Measurements from ENCODE around the gene GIGYF2.

The GIGYF2 gene

DNA sequence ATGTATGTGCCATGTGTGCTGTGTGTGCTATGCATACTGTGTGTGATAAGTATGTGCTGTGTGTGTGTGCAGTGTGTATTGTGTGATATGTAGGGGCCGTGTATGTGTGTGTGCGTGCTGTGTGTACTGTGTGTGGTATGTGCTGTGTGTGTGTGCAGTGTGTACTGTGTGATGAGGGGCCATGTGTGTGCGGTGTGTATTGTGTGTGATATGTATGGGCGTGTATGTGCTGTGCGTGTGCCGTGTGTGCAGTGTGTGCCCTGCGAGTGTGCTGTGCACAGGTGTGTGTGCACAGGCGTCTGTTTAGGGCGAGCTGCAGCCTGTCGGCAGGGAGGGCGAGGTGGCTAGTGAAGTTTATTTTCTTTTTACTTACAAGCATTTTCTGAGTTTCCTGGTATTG lies 189.0 kb downstream of the GIGYF2 start:
- Histone ChIP-seq H3K9ac (ENCODE audit: low read depth, low read length) (no peak overlapping the region), H3K9me3 (ENCODE audit: control insufficient read depth, insufficient read depth, low read length) (no peaks in the 10 kb centered on the region), H3K36me3 (ENCODE audit: insufficient read depth, low read length) (no peaks in the 10 kb centered on the region), H3K4me1 (ENCODE audit: insufficient read depth, low read length) (peaks cover 3% of the 10 kb centered on the region; the same call in 1 of the 2 replicates)

DNA sequence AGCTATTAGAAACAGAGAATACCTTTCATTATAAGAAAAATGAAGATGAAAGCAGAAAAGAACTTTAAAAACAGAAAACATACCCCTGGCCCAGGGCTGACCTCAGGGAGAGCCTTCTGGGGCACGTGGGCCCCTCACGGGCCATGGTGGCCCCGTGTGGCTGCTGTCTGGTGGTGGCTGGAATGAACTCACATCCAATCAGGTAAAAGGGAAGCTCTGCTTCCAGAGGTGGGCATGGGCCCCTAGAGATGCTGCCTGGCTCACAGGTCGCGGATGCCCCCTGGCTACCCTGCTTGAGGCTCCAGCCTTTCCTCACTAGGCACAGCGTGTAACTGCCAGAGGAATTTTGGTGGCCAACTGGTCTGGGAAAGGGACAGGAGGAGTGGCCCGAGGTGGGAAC lies 189.5 kb downstream of the GIGYF2 start:
- Histone ChIP-seq H3K9ac (ENCODE audit: low read depth, low read length) (no peak overlapping the region), H3K4me1 (ENCODE audit: insufficient read depth, low read length) (peaks cover 3% of the 10 kb centered on the region; the same call in 1 of the 2 replicates), H3K36me3 (ENCODE audit: insufficient read depth, low read length) (no peaks in the 10 kb centered on the region), H3K9me3 (ENCODE audit: control insufficient read depth, insufficient read depth, low read length) (no peaks in the 10 kb centered on the region)

DNA sequence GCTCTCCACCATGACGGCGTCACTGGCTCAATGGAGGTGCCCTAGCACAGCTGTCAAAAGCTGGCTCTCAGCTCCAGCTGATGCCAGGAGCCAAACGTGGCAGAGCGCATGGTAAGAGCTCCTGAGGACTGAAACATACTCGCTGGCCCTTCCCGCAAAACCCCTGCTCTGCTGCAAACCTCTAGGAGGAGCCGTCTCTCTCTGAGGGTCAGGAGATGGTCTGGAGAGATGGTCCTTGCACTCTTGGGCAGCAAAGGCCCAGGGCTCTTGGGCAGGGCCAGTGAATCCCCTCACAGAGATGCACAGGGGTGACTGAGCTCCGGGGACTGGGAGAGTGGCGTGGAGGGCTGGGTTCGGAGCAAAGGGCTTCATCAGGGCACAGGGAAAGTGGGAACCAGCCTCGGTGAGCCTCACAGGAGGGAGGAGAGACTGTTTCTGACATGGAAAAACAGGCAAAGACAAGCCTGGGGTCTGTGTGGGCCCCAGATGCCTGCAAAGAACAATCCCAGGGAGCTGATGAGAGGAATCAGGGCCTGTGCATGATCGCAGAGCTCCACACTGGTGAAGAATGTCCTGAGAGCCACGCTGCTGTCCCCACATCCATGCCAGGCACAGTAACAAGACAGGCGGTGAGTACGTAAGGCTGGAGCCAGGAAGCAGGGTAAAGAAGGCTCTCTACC lies 190.2 kb downstream of the GIGYF2 start:
- peaks cover 3% of the 10 kb centered on the region; the same call in 1 of the 2 replicates for H3K4me1 ChIP-seq (ENCODE audit: insufficient read depth, low read length)
- H3K9me3 ChIP-seq (ENCODE audit: control insufficient read depth, insufficient read depth, low read length) = no peaks in the 10 kb centered on the region
- H3K9ac ChIP-seq (ENCODE audit: low read depth, low read length) = no peak overlapping the region

DNA sequence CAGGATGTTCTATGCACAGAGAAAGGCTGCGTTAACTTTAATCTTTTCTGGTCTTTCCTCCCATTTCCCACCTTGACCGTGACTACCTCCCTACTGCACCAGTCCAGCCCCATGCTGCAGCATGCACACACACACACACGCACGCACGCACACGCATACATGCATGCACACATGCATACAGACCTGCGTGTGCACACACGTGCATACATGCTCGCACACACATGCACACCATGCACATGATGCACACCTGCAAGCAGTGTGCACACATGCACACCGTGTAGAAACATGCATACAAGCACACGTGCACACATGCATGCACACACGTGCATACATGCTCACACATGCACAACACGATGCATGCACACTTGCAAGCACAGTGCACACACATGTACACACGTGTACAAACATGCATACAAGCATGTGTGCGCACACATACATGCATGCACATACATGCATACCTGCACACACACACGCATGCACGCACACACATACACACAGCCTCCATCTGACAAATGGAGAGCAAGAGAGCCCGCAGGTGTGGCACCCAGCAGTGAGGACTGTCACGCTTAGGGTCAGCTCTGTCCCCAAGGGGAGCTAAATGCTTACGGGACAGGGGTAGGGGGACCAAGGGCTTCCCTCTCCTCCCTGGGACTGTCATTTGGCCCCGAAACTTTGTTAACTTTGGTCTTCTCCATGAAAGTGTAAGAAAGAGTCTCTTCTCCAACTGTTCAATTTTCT lies 191.1 kb downstream of the GIGYF2 start:
- Histone ChIP-seq H3K9ac (ENCODE audit: low read depth, low read length) (no peak overlapping the region), H3K36me3 (ENCODE audit: insufficient read depth, low read length) (no peaks in the 10 kb centered on the region), H3K4me1 (ENCODE audit: insufficient read depth, low read length) (peaks cover 3% of the 10 kb centered on the region; the same call in 1 of the 2 replicates), H3K9me3 (ENCODE audit: control insufficient read depth, insufficient read depth, low read length) (no peaks in the 10 kb centered on the region)

More for the DNA sequence above, 190.2 kb downstream of the GIGYF2 start:
- no peaks in the 10 kb centered on the region for H3K36me3 ChIP-seq (ENCODE audit: insufficient read depth, low read length)

DNA sequence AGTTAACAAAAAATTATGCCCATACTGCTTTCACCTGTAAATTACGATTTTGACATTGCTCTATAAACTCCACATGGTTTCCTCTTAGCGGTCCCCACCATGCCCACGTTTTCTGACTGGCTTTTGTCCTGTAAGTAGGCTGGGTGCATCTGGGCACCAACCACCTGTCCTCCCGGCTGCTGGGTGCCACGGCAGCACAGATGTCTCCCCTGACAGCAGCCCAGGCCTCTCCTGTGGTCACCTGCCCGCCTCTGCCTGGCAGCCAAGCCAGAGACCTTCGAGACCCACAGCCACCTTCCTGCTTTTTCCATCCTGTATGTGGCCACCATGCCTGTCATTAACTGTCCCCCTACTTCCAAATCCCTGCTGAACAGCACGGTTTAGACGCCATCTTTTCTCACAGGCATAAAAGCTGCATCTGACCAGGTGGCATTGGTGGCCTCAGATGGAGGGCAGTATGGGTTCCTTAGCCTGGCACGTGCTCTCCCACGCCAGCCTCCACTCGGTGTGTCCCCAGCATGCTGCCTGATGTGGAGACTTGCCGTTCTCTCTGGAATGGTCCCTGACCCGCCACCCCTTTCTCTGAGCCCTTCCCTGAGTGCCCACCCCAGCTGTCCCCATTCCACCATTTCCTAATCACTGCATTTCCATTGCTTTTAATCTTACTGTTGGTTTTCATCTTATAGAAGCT lies 191.9 kb downstream of the GIGYF2 start:
- Histone ChIP-seq H3K9me3 (ENCODE audit: control insufficient read depth, insufficient read depth, low read length) (no peaks in the 10 kb centered on the region), H3K4me1 (ENCODE audit: insufficient read depth, low read length) (peaks cover 3% of the 10 kb centered on the region; the same call in 1 of the 2 replicates), H3K9ac (ENCODE audit: low read depth, low read length) (no peak overlapping the region), H3K36me3 (ENCODE audit: insufficient read depth, low read length) (no peaks in the 10 kb centered on the region)

DNA sequence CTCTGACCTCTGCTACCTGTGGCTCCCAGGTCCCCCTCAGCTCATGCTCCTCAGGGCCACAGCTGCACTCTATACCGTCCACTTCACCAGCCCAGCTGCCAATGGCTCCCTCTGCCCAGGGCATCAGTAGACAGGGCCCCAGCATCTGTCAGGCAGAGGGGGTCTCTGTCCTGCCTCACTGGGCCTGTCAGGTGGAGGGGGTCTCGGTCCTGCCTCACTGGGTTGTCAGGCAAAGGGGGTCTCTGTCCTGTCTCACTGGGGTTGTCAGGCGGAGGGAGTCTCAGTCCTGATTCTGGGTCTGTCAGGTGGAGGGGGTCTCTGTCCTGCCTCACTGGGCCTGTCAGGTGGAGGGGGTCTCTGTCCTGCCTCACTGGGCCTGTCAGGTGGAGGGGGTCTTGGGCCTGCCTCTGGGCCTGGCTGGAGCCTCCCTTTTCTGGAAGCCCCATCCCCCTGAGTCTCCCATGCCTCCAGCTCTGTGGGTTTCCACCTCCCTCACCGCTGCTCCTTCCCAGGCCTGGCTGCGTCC lies 192.8 kb downstream of the GIGYF2 start:
- Histone ChIP-seq H3K9me3 (ENCODE audit: control insufficient read depth, insufficient read depth, low read length) (no peaks in the 10 kb centered on the region), H3K4me1 (ENCODE audit: insufficient read depth, low read length) (peaks cover 3% of the 10 kb centered on the region; the same call in 1 of the 2 replicates), H3K36me3 (ENCODE audit: insufficient read depth, low read length) (no peaks in the 10 kb centered on the region), H3K9ac (ENCODE audit: low read depth, low read length) (no peak overlapping the region)

DNA sequence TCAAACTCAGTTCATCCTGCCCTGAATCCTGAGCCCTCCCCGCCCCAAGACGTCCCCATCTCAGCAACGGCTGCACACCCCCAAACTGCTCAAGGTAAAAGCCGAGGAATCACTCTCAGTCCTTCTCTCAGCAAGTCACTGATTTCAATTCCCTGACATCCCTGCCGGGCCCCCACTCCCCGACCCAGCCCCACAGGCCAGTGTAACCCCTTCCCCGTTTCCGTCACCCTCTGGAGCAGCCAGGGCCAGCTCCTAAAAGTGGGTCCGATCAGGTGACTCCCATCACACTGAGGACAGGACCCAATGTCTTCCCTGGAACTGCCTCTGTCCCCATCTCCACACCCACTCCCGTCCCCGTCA lies 193.4 kb downstream of the GIGYF2 start:
- peaks cover 3% of the 10 kb centered on the region; the same call in 1 of the 2 replicates for H3K4me1 ChIP-seq (ENCODE audit: insufficient read depth, low read length)
- no peak overlapping the region; the same call in 1 of the 2 replicates for H3K9ac ChIP-seq (ENCODE audit: low read depth, low read length)
- H3K36me3 ChIP-seq (ENCODE audit: insufficient read depth, low read length) = no peaks in the 10 kb centered on the region
- no peaks in the 10 kb centered on the region for H3K9me3 ChIP-seq (ENCODE audit: control insufficient read depth, insufficient read depth, low read length)

DNA sequence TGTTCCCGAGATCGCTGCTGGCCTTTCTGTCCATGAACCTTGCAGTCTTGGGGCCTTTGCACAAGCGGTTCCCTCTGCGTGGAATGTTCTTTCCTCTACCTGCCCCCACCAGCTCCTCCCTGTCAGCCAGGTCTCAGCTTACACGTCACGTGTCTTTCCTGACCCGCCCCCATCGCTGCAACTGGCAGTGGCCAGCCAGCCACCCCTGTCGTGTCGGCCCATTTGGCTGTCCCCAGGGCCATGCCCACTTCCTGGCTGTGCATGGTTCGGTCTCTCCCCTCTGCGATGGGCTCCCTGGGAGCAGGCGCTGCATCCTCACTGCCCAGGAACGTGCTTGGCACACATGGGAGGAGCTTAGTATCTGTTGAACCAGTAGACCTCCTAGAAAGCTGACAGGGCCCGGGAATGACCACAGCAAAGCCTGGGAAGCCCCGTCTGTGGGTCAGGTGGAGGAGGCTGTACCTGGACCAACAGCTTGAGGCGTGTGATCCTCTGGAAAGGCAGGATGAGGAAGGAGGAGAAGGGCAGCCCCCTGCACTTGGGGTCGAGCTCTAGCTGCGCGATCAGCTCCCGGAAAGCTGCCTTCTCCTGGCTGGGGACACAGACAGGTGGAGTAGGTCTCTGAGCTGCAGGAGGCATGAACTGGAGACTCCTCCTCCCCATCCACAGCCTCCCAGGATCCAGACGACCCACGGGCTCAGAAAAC lies 193.9 kb downstream of the GIGYF2 start:
- no peaks in the 10 kb centered on the region for H3K9me3 ChIP-seq (ENCODE audit: control insufficient read depth, insufficient read depth, low read length)
- H3K36me3 ChIP-seq (ENCODE audit: insufficient read depth, low read length) = no peaks in the 10 kb centered on the region
- H3K4me1 ChIP-seq (ENCODE audit: insufficient read depth, low read length) = peaks cover 3% of the 10 kb centered on the region; the same call in 1 of the 2 replicates
- no peak overlapping the region; the same call in 1 of the 2 replicates for H3K9ac ChIP-seq (ENCODE audit: low read depth, low read length)

DNA sequence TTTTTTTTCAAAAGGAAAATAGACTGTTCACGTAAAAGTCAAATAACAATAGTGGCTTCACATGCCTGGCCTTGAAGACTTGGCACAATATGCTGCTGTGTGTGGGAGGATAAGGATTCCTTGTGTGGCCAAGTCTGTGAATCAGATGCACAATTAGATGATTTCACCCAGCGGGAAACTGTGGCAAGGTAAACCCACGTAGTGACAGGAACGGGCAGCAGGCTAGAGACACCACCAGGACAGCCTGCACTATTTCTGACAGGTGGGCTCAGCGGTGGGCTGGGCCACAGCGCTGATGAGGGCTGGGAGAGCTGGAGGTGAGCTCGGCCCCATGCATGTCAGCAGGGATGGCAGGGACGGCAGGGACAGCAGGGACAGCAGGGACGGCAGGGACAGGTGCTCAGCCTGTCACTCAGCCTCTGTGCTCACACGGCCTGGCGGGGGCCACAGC lies 194.5 kb downstream of the GIGYF2 start:
- no peaks in the 10 kb centered on the region for H3K9me3 ChIP-seq (ENCODE audit: control insufficient read depth, insufficient read depth, low read length)
- no peak overlapping the region for H3K9ac ChIP-seq (ENCODE audit: low read depth, low read length)
- H3K4me1 ChIP-seq (ENCODE audit: insufficient read depth, low read length) = peaks cover 3% of the 10 kb centered on the region; the same call in 1 of the 2 replicates
- no peaks in the 10 kb centered on the region for H3K36me3 ChIP-seq (ENCODE audit: insufficient read depth, low read length)

DNA sequence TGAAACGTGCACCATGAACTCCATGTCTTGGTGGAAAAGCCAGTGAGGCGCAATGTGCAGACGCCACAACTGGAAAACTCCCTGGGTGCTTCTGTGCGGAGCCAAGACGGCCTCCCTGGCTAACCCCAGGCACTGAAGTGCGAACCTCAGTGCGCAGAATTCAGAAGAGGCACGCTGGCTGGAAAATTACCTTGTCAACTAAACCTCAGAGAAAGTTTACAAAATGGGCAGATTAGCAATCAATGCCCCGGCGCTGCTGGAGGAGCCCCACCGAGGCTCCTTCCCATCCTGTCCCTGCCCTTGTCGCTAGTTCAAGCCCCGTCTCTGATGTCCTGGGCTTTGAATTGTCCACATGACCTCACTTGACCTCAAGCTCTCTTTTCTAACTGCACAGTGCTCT lies 195.1 kb downstream of the GIGYF2 start:
- Histone ChIP-seq H3K9ac (ENCODE audit: low read depth, low read length) (no peak overlapping the region), H3K4me1 (ENCODE audit: insufficient read depth, low read length) (peaks cover 3% of the 10 kb centered on the region; the same call in 1 of the 2 replicates), H3K9me3 (ENCODE audit: control insufficient read depth, insufficient read depth, low read length) (no peaks in the 10 kb centered on the region), H3K36me3 (ENCODE audit: insufficient read depth, low read length) (no peaks in the 10 kb centered on the region)

DNA sequence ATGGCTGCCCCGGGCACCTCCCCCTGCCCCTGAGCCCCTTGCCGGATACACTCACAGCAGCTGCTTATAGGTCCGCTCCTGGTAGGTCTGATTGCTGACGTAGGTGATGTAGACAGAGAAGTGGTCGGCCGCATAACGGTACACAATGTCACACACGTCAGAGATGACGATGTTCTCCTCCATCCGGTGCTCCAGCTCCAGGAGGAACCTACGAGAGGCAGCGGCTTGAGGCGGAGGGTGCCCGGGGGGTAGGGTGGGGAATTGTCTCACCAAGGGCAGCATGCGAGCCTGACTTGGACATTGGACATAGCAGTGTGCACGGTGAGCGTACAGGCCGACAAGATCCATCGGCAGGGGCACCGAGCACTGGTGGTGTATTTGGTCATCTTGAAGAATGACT lies 195.7 kb downstream of the GIGYF2 start:
- peaks cover 3% of the 10 kb centered on the region; the same call in 1 of the 2 replicates for H3K4me1 ChIP-seq (ENCODE audit: insufficient read depth, low read length)
- H3K9me3 ChIP-seq (ENCODE audit: control insufficient read depth, insufficient read depth, low read length) = no peaks in the 10 kb centered on the region
- no peaks in the 10 kb centered on the region for H3K36me3 ChIP-seq (ENCODE audit: insufficient read depth, low read length)
- no peak overlapping the region for H3K9ac ChIP-seq (ENCODE audit: low read depth, low read length)

DNA sequence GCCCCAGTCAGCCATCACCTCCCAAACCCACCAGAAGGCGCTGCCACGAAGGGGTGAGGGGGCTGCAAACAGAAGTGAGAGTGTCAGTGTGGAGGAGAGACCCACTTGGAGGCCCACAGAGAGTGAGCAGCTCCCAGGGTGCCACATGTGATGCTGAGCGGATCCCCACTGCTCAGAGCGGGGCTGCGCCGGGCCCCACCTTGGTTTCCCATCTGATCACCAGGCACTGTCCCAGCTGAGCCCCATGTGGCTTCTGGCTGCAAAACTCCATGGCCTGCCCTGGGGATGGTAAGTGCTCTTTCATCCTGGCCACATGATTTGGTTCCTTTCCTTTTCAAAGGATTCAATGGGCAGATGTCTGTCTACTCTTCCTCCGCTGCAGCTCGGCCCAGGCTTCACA lies 196.7 kb downstream of the GIGYF2 start:
- H3K36me3 ChIP-seq (ENCODE audit: insufficient read depth, low read length) = no peaks in the 10 kb centered on the region
- peaks cover 3% of the 10 kb centered on the region; the same call in 1 of the 2 replicates for H3K4me1 ChIP-seq (ENCODE audit: insufficient read depth, low read length)
- no peaks in the 10 kb centered on the region for H3K9me3 ChIP-seq (ENCODE audit: control insufficient read depth, insufficient read depth, low read length)
- no peak overlapping the region for H3K9ac ChIP-seq (ENCODE audit: low read depth, low read length)

DNA sequence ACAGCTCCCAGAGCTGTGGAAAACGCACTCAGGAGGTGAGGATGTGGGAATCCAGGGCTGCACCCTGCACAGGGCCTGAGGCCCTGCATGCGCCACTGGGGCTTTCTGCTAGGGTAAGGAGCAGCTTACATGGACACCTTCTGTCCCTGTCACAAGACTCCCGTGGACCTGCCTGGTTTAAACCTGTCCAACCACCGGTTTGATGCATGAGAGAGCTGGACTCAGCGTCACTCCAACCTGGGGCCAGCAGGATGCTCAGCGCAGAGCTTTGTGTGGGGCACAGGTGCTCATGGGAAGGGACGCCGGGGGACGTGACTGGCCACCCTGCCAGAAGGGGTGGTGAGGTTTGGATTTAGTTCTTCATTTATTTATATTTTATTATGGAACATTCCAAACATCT lies 197.1 kb downstream of the GIGYF2 start:
- no peak overlapping the region for H3K9ac ChIP-seq (ENCODE audit: low read depth, low read length)
- peaks cover 3% of the 10 kb centered on the region; the same call in 1 of the 2 replicates for H3K4me1 ChIP-seq (ENCODE audit: insufficient read depth, low read length)
- H3K9me3 ChIP-seq (ENCODE audit: control insufficient read depth, insufficient read depth, low read length) = no peaks in the 10 kb centered on the region
- no peaks in the 10 kb centered on the region for H3K36me3 ChIP-seq (ENCODE audit: insufficient read depth, low read length)

DNA sequence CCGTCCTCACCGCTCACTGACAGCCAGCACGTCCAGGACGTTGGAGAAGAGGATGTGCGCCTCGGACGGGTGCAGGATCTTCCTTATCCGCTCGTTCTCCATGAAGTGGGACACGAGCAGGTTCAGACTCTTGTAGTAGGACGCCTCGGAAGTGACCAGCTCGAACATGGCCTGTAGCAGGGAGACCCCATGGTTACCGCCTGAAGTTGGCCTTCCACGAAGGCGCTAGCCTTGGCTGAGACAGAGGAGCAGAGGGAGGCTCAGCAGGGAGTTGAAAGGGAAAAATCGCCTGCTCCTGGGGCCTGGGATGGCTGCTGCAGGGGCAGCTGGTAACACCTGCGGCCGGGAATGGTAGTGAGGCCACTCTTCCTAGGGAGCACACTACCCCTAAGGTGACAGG lies 197.6 kb downstream of the GIGYF2 start:
- peaks cover 3% of the 10 kb centered on the region; the same call in 1 of the 2 replicates for H3K4me1 ChIP-seq (ENCODE audit: insufficient read depth, low read length)
- no peak overlapping the region for H3K9ac ChIP-seq (ENCODE audit: low read depth, low read length)
- H3K36me3 ChIP-seq (ENCODE audit: insufficient read depth, low read length) = no peaks in the 10 kb centered on the region
- H3K9me3 ChIP-seq (ENCODE audit: control insufficient read depth, insufficient read depth, low read length) = no peaks in the 10 kb centered on the region

All from ES-I3 (cell line).